HG03378 (cell line): ENCODE measurements around the gene BATF.

Experiments used
- ATAC-seq: cut with Tn5 transposase; IDR thresholded peaks from one replicate; pipeline ENCODE4 v1.9.1; 2021; ENCODE audit warnings: mild to moderate bottlenecking, moderate library complexity; ENCODE audit not compliant: unreplicated experiment

Gene BATF

DNA sequence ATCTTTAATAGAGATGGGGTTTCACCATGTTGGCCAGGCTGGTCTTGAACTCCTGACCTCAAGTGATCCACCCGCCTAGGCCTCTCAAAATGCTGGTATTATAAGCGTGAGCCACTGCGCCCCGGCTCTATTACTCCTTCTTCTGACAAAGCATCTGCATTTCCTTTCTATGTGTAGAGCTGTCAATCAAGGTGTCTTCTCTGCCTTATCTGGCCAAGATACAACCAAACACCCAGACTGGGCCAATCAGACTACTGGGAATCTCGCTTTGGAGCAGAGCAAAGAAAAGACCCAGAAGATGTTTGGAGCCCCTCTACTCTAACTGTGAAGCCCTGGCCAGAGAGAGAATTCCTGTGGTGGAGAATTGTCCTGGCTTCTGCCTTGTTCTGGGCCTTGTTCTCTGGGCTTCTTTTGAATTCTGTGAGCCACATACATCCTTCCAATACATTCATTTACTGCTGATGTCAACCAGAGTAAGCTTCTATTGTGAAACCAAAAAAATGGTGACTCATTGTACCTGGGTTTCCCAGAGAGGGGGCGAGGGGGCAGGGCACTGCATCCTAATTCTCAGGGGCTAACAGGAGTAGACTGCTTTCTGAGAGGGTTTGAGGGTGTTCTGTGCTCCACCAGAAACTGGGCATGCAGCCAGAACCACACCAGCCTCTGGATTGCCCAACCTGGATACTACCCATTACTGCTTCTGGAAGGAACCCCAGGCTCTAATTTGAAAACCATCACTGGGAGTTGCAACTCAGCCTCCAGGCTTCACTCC lies 37.4 kb downstream of the BATF start:
- ATAC-seq: peak; percentile 40

DNA sequence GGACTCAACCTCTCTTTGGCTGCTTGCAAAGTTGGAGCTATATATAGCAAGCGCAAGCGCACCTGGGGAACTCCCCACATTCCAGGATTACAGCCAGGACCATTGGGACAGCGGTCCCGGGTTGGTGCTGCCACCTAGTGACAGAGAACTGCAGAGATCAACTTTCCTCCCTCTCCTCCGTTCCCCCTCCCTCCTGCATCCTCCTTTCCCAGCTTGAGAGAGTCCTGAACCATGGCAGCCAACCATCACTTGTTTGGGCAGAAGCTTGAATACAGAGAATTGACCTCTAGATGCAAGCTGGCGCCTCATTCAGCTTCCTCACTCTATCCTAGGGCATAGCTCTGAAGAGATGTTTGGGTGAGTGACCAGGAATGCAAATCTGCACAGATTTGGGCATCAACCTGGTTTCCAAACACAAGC lies 38.8 kb downstream of the BATF start:
- peak; percentile 59 for ATAC-seq

DNA sequence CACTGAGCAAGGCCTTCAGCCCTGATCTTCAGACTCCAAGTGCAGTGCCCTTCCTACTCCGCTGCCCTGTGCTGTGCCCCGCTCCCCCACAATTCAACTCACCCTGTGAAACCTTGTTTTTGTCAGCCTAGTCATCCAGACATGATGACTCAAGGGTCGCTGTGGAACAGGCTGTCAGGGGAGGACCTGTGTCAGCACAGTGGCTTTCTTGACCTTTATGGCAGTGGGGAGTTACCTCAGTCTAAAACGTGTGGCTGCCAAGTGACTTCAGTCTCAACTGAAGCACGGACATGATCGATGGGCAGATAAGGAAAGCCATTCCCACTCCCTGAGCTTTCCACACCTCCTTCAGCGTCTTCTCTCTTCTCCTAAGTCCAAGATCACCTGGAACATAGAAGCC lies 39.8 kb downstream of the BATF start:
- no peak for ATAC-seq

DNA sequence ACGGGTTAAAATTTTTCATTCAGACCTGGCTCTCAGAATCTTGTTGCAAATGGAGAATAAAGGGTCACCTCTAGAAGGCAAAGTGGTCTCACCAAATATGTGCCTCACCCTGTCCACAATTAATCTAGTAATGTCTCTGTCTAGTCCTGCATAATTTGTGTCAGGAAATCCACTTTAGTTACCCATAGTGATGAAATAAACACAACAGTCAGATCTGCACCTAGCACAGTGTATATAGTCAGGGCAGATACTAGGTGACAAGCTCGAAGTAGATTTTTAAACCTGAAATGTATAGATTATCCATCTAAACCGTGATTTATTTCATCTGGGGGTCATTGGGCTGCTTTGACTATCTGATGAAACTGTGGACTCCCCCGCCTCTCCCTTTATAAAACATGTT lies 40.2 kb downstream of the BATF start:
- ATAC-seq: no peak

DNA sequence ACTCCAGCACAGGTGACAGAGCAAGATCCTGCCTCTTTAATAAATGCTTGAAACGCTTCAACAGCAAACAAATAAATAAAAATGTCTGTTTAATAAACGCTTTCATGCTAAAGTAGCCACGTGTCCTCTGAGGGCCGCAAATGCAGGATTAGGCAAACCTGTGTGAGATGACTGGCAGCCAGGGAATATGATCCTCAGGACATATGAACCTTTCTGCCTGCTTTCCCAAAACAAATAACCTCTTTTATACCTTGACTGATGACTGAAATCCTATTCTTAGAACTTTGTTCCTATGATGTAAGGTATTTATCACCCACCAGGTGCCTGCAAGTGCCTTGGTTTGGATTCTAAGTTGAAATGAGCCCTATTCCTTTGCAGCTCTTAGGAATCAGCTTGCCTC lies 41.7 kb downstream of the BATF start:
- no peak for ATAC-seq

DNA sequence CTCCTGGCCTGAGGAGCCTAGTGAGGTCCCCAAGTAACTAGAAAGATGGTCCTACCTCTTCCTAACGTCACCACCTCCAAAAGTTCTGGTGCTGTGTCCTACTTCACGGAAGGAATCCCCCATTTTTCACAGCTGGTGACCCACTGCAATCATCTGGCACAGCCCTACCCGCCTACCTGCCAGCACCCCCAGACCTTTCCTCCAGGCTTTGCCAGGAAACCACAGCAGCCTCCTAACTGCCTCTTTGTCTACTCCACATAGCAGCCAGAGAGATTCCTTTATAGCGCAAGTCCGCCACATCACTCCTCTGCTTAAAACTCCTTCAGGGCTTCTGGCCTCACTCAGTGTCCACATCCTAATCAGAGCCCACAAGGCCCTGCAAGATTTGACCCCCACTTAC lies 42.8 kb downstream of the BATF start:
- ATAC-seq: no peak

DNA sequence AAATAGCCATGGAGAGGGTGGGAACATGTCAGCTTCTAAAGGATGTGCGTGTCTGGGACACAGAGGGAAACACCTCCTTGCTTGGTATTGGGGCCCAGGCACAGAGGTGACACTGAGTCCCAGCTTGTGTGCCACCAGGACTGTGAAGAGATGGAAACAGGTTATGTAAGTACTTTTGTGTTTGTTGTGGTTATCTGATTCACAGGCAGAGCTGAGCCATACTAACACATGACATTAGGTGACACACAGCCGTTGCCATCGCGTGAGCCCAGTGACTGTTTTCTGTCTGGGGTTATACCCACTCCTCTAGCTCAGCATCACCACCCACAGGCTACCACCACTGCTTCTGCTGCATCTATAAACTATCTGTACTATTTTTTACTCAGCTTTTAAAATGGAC lies 44.1 kb downstream of the BATF start:
- ATAC-seq: no peak

DNA sequence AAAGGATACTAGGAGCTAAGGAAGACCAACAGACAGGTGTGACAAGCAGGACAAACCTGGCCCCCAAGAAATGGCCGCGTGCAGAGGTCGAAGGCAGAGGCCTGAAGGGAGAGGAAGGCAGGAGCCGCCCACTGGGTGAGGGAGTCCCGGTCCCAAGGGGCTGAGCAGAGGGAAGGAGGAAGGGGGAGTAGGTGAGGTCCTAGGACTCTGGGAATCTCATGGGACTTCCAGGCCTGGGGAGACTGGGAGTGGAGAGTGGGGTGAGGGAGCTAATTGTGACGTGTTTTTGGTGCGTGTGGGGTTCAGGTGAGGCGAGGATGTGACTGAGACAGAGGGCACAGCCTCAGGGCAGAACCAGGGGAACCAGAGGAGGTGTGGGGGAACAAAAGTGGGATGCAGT lies 44.5 kb downstream of the BATF start:
- ATAC-seq: no peak

DNA sequence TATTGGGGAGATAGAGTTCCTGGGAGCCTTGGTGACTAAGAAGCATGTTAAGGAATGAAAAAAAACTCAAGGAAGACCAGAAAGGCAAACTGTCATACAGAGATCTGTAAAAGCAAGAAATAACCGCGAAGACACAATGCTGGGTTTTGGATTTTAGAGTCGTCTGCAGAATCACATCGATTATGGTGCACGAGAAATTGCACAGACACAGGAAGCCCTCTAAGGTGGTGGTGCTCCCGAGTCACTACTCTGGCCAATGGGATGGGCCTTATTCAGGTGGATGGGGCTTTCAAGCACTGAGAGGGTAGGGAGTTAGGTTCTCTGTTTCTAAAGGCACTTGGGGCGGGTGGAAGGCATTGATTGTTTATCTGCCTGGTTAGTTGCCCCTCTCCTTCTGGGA lies 45.9 kb downstream of the BATF start:
- no peak for ATAC-seq

DNA sequence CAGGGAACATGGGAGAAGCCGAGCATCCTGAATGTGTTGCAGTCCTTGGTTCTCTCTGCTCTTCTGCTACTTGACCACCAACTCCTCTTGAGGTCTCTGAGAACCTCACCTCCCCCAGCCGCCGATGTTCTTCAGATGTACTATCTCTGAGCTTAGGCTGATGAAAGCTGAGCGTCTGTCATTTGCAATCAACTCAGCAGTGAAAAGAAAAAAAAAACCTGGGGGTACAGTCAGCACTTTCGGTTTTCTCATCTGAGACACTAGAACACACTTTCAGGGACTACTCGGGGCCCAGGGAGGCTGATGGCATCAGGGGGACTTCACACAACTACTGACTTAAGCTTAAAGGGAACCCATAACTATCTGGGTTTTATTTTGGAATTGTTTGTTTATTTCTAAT lies 46.5 kb downstream of the BATF start:
- no peak for ATAC-seq

DNA sequence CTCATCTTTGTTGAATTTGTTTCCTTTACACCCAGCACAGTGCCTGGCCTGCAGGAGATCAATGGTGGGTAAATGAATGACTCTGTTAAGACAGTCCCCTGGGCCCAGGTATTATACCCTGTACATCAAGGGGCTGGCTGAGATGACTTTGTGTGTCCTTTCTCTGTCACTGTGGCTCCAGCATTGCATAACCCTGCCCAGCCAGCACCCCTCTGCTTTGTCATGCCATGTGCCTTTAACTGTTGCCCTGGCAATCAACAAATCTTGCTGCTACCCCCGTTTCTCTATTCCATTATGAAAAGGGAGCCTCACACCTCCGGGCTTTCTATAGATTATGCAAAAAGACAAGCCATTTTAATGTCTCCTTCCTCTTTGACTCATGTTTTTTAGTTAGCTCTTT lies 48.5 kb downstream of the BATF start:
- ATAC-seq: no peak

DNA sequence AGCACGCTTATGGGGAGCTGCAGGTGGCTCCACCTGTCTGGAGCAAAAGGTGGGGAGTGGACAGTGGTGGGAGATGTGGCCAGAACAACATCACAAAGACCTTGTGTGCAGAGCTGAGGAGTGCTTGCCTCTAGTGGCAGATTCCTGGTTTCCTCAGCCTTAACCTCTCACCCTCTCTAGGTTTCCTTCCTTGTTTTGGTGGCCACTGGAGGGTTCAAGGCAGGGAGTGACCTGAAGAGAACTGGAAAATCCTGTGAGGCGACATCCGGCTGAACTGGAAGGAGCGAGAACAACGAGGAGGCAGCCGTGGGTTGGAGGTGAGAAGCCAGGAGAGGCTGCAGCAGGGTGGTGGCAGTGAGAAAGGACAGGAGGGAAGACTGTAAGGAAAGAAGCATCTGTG lies 49.8 kb downstream of the BATF start:
- no peak for ATAC-seq

DNA sequence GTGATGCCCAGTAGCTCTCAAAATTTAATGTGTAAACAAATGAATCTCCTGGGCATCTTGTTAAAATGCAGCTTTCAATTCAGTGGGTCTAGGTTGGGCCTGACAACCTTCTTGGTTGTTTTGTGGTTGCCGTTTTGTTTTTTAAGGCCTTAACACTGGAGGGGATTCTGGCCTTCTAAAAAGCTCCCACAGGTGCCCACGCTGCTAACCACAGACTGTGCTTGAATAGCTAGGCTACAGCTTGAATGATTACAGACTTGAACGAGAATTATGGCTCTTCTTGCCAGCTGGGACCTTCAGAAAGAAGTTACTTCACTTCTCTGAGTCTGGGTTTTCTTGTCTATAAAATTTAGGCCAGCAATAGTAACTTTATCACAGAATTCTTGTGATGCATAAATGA lies 54.8 kb downstream of the BATF start:
- no peak for ATAC-seq

DNA sequence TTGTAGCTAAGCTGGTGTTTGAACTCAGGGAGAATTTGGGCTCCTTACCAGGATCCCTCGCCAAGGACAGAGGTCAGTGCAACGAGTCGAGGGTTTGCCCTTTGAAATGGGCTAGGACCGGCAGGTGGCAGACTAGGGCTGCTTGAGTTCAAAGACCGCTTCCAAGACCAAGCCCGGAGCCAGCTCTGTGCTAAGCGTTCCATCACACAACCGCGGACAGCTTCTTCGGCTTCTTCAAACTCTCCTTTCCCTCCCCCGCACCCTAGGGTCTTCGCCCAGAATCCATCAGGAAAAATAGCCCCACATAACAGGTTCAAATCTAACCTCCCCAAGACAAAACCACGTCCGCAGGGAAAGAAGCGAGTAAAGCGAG lies 55.4 kb downstream of the BATF start:
- peak; percentile 71 for ATAC-seq

DNA sequence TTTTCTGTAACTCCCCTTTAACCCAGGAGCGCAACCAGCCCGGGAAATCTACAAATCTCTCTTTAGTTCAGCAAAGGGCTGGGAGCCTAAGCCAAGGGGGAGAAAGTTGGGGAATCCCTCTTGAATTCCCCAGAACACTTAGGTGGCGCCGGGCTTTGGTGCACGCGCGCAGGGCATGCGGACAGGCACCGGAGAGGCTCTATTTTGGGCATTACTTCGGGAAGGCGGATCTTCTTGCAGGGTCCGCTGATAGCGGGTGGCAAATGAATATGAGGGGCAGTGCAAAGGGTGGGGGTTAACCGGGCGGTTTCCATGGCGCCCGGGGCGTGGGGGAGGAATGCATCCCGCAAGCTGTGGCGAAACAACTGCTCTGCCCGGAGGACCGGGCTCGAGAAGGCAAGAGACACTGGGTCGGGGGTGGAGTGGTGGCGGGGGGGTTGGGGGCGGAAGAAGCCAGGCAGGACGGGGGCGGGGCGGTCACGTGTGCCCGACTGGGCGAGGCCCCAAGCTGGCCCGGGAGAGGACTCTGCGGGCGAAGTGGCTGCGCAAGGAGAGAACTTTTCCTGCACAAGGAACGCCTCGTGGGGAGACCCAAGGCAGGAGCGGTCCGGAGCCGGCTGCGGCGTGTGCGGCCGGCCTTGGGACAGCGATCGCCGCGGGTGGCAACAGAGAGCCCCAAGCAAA lies 56.0 kb downstream of the BATF start, which contains the start of gene FLVCR2:
TSS of gene FLVCR2 (plus strand) at position 519 of the 684 bp plus-strand sequence. CDS start 353 bp downstream, outside the sequence.
- peak; percentile 34 for ATAC-seq

DNA sequence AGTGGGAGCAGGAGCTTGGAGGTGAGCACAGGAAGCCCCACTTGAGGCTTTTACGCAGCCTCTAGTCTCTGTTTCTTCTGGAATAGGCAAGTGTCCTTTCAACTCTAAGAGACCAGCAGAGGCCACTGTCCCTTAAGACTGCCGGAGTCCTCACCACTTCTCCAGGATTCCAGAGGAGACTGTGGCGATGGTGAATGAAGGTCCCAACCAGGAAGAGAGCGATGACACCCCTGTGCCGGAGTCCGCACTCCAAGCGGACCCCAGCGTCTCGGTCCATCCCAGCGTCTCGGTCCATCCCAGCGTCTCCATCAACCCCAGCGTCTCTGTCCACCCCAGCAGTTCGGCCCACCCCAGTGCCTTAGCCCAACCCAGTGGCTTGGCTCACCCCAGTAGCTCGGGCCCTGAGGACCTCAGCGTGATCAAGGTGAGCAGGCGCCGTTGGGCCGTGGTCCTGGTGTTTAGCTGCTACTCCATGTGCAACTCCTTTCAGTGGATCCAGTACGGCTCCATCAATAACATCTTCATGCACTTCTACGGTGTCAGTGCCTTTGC lies 56.6 kb downstream of the BATF start:
- peak; percentile 13 for ATAC-seq

DNA sequence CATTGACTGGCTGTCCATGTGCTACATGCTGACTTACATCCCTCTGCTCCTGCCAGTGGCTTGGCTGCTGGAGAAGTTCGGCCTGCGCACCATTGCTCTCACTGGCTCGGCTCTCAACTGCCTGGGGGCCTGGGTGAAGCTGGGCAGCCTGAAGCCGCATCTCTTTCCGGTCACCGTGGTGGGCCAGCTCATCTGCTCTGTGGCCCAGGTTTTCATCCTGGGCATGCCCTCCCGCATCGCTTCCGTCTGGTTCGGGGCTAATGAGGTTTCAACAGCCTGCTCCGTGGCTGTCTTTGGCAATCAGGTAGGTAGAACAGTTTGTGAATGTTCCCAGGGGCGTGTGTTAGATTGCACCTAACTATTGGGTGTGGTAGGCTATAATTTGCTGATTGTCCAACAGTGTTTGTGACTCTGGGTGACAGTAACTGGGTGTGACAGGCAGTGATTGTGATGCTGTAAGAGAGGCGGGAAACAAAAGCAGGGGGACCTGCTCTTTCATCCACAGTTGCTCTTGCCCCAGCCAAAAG lies 57.1 kb downstream of the BATF start:
- ATAC-seq: no peak

DNA sequence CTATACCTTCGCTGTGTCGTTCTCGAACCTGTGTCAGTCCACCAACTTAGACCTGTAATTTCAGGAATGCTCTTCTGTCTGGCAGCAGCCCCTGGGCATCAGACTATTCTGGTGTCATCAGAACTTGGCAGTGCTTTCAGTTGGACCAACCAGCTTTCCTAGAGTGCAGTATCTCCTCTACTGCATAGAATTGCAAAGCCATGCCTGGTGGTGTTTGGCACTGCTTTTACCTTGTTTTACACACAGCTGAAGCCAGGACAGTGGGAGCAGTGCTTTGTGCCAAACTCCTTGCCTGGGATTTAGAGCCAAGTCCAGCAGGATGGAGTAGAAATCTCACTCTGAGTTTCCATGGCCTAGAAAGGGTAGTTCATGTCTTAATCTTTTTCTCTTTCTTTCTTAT lies 57.6 kb downstream of the BATF start:
- ATAC-seq: no peak

DNA sequence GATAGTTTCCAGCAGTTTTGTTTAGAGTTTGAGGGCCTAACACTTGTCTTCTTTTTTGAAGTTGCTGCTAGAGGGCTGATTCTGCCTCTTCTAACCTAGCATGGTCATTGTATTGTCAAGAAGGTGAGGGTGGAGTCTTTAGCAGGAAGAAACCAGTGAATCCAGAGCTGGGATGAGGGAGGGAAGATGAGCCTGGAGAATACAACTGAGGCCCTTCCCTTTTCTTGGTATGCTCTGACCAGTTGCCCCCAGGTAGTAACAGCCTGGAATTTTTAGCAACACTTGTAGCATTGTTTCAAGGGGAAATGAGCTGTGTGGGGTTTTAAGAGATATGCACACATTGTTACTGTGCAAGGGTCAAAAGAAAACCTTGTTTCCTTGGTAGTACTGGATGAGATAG lies 65.1 kb downstream of the BATF start:
- no peak for ATAC-seq

DNA sequence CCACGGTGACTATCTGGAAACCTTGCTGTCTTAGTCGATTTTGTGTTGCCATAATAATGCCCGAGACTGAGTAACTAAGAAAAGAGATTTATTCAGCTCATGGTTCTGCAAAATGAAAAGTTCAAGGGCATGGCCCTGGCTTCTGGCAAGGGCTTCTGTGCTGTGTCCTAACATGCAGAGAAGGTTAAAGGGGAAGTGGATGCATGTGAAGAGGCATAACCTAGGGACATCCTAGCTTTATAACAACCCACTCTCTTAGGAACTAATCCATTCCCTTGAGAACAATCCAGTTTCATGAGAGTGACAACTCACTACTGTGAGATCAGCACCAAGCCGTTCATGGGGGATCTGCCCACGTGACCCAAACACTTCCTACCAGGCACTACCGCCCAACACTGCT lies 67.7 kb downstream of the BATF start:
- ATAC-seq: no peak

DNA sequence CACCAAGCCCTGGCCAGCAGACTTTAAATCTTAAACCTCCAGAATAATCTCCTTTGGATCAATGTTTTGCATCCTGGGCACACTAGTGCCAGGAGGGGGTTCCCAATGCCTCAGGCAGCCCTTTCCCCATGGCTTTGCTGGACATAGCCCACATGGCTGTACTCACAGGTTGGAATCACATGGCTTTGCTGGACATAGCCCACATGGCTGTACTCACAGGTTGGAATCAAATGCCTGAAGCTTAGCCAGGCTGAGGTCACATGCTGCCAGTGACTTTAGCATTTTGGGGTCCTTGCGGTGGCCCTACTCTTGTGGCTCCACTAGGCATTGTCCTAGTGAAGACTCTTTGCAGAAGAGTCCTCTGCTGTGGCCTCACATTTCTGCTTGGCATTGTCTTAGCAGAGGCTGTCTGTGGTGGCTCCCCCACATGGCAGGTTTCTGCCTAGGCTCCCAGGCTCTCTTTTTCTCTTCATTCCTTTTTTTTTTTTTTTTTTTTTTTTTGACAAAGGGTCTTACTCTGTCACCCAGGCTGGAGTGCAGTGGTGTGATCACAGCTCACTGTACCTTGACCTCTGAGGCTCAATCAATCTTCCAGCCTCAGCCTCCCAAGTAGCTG lies 69.2 kb downstream of the BATF start:
- ATAC-seq: no peak
